GM19099 (cell line): ENCODE results near the gene TIAM1.

Experiments used
- POLR2A ChIP-seq: IDR thresholded peaks from 3 replicates; pipeline ENCODE4 v1.6.1; 2011; ENCODE audit warnings: low read depth; ENCODE audit not compliant: insufficient read length; ENCODE audit errors: extremely low read depth

TIAM1 gene

GRCh38 chr21:31151156-31152045 lies 192.7 kb downstream of the TIAM1 start:
- no peak for TF ChIP-seq POLR2A

- no peak for TF ChIP-seq POLR2A
These were observed 198.8 kb downstream of the TIAM1 start for GRCh38 chr21:31145274-31145673.

- TF ChIP-seq POLR2A = no peak
These were observed 201.0 kb downstream of the TIAM1 start for GRCh38 chr21:31143036-31143435.

- no peak for TF ChIP-seq POLR2A
These were observed 201.5 kb downstream of the TIAM1 start for GRCh38 chr21:31142600-31142999.

GRCh38 chr21:31141389-31142000 lies 202.6 kb downstream of the TIAM1 start:
- no peak for TF ChIP-seq POLR2A

DNA sequence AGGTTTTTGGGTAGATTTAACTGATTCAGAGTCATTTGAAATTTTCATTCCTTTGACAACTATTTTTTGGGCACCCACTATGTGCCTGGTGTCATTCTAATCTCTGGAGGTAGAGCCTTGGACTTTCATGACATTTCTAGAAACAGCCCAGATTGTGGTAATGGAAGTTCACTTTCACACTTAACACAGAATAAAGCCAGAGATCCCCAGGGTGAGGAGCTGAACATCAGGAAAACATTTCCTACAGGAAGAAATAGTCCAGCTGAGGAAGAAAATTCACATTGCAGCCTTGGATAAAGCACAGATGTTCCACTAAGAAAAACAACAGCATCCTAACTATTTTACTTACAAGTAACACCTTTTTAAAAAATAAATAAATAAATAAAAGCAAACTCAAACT lies 203.4 kb downstream of the TIAM1 start:
- no peak for TF ChIP-seq POLR2A

- TF ChIP-seq POLR2A = no peak
These were observed 204.0 kb downstream of the TIAM1 start for GRCh38 chr21:31140025-31140424.

- TF ChIP-seq POLR2A = no peak
These were observed 206.1 kb downstream of the TIAM1 start for GRCh38 chr21:31137960-31138359.

GRCh38 chr21:31136891-31137290 lies 207.2 kb downstream of the TIAM1 start:
- no peak for TF ChIP-seq POLR2A

DNA sequence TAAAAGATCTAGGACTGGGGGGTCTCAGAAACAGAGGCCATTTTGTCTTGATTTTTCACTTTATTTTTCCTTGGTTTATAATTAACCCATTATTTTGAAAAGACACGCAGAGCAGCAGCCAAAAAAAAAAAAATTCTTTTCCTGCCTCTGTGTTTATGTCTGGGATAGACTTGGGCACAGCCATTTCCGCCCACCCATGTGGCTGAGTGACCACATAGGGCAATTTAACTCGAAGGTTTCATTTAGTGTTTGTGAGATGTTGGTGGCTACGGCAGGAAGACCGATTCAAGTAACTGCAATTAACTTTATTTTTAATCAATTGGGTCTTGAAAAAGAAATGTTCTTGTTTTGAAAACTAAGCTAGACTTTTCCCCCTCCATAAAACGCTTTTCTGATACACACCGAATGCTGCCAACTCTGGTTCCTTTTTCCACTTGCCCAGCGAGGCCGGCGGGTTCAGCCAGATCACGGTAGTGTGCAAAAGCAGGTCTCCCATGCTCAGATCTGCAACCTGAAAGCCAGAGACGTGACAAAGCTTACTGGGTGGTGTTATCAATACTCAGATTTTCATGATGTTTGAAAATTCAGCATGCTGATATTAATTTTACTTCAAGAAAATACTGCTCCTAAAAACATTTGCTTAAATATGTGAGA lies 208.4 kb downstream of the TIAM1 start:
- no peak for TF ChIP-seq POLR2A

- no peak for TF ChIP-seq POLR2A
These were observed 210.7 kb downstream of the TIAM1 start for GRCh38 chr21:31133243-31133830.

DNA sequence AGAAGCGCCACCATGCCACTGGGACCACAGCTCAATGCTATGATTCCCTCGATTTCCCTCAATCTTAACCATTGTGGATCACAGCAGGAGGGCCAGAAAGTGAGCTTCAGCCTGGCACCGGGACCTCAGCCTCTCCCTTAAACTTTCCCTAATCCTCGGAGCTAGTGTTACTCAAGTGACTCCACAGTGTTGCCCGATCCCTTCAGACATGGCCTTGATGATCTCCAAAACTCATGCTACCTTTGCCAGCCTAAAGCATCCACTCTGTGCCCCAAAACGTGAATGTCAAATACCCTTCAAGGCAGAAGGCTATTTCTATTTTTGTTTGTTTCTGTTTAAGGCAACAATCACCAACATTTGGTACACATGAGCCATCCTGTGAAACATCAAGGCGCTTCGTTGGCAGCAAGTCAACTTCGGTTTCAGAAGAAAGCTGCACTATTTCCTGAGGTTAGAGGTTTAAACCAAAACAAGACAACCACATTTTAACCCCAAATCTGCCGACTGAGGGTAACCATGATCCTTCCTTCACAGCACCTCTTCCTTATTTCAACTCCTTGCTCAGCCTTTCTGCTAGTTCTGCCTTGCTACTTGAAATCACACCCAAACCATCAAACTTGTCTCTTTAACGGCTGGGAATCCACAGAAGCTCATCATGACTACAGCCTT lies 211.4 kb downstream of the TIAM1 start:
- no peak for TF ChIP-seq POLR2A

- no peak for TF ChIP-seq POLR2A
These were observed 213.2 kb downstream of the TIAM1 start for GRCh38 chr21:31130821-31131220.

- no peak for TF ChIP-seq POLR2A
These were observed 215.8 kb downstream of the TIAM1 start for GRCh38 chr21:31128234-31128633.

- TF ChIP-seq POLR2A = no peak
These were observed 220.1 kb downstream of the TIAM1 start for GRCh38 chr21:31124010-31124409.

- no peak for TF ChIP-seq POLR2A
These were observed 224.9 kb downstream of the TIAM1 start for GRCh38 chr21:31119199-31119598.
